Endothelial cell of umbilical vein (primary cell): ENCODE data around the gene NTN4.

Experiments used
- POLR2A ChIP-seq: IDR thresholded peaks from 2 replicates; pipeline ENCODE4 v1.6.1; 2012; ENCODE audit warnings: low read depth, mild to moderate bottlenecking, control low read depth, low read length
- TF ChIP-seq, protein P1 (sequence below), 2 donors: IDR thresholded peaks; 1 replicate in 1 of 2; 2 replicates in 1 of 2; pipeline ENCODE4 v1.5.1; 2011; ENCODE audit warnings: low read length in 2 of 2, mild to moderate bottlenecking in 2 of 2, moderate library complexity in 2 of 2, control low read depth in 1 of 2, inconsistent platforms in 1 of 2, low read depth in 1 of 2; ENCODE audit not compliant: insufficient read depth in 1 of 2; ENCODE audit errors: extremely low read depth in 1 of 2
- TF ChIP-seq, protein P2 (sequence below): IDR thresholded peaks from 2 replicates; pipeline ENCODE4 v1.6.1; 2011; ENCODE audit not compliant: insufficient read depth, insufficient read length

DNA sequence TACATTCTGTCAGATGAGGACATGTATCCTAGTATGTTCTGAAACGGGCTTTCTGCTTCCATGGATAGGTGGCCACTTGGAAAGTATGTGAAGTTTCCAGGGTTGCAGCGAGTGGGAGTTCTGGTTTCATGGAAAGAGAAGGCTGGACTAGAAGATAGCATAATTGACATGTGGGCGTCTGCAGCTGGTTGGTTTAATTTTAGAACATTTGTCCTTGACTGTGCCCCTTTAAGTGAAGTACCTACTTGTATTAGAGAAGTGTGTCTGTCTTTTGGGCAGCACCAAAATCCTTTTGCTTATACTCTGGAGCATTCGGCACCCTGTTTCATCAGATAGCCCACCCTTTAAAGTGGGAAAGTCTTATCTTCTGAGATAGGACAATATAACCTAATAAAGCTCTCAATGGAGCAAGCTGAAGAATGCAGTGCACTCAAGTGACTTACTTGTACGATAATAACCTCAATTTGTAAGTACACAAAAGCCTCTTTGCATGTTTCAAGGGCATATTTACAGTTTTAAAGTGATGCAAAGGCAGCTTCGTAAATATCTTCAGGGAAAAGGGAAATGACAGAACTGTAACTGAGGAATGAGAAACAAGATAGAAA, 35.2 kb downstream of the NTN4 start:
- TF ChIP-seq, protein P1, sequence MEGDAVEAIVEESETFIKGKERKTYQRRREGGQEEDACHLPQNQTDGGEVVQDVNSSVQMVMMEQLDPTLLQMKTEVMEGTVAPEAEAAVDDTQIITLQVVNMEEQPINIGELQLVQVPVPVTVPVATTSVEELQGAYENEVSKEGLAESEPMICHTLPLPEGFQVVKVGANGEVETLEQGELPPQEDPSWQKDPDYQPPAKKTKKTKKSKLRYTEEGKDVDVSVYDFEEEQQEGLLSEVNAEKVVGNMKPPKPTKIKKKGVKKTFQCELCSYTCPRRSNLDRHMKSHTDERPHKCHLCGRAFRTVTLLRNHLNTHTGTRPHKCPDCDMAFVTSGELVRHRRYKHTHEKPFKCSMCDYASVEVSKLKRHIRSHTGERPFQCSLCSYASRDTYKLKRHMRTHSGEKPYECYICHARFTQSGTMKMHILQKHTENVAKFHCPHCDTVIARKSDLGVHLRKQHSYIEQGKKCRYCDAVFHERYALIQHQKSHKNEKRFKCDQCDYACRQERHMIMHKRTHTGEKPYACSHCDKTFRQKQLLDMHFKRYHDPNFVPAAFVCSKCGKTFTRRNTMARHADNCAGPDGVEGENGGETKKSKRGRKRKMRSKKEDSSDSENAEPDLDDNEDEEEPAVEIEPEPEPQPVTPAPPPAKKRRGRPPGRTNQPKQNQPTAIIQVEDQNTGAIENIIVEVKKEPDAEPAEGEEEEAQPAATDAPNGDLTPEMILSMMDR (IDR thresholded peaks at IDR 0.05; ENCODE audit: extremely low read depth in 1 of 2, insufficient read depth in 1 of 2, low read depth in 1 of 2, low read length in 2 of 2), result no peak
- no peak for TF ChIP-seq POLR2A
- TF ChIP-seq, protein P2, sequence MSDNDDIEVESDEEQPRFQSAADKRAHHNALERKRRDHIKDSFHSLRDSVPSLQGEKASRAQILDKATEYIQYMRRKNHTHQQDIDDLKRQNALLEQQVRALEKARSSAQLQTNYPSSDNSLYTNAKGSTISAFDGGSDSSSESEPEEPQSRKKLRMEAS, result no peak
